A549 (cell line): ENCODE data around the gene SRD5A2. TPM values are rescaled to one million over a fixed set of nuclear protein-coding genes. Genes with fewer than 3 reads are reported as not detected.
A peak's percentile ranks its signal among the peaks of the same experiment; 100 is the strongest.

Experiments used
- ATAC-seq, 2 experiments: fragments of 200-7000 bp in 1 of 2; fragments of >200 bp in 1 of 2; cut with Nextera tagmentation in 1 of 2; cut with Tn5 transposase in 1 of 2; 3 replicates each; pipeline versions ENCODE4 v1.8.0 to v1.9.1; 2018 to 2020; ENCODE audit warnings: mild to moderate bottlenecking in 1 of 2, moderate library complexity in 1 of 2
- CTCF ChIA-PET: fragments of 300-600 bp; sonication (Branson Sonifier 250); formaldehyde crosslinking; extraction: SDS; loops from one replicate; lab custom pipeline; 2021; ENCODE audit warnings: antibody characterized with exemption, inconsistent platforms; lab: Yijun Ruan, JAX
- POLR2A ChIA-PET: fragments of 350-600 bp; formaldehyde crosslinking; extraction: SDS; loops from one replicate; lab custom pipeline; 2021; ENCODE audit warnings: antibody characterized with exemption, inconsistent platforms; lab: Yijun Ruan, JAX
- DNase-seq, 2 experiments: peaks; one replicate each; pipeline versions ENCODE4 v3.0.0 to v3.0.0-alpha.2; 2011 to 2016; ENCODE audit warnings: low read depth in 1 of 2, low spot score in 1 of 2
- FAIRE-seq: peaks from 2 replicates; lab custom pipeline; 2011; peaks lifted over from hg19 to GRCh38; lab: Jason Lieb, UNC
- H3K27ac ChIP-seq, 2 experiments: fragments of >200 bp; sonication (Bioruptor Twin); formaldehyde crosslinking; 3 replicates each; pipeline ENCODE4 v1.5.1; 2016 to 2017
- H3K4me1 ChIP-seq: fragments of >200 bp; sonication (Bioruptor Twin); formaldehyde crosslinking; 3 replicates; pipeline ENCODE4 v1.6.1; 2016
- H3K4me2 ChIP-seq: fragments of >200 bp; sonication (Bioruptor Twin); formaldehyde crosslinking; 3 replicates; pipeline ENCODE4 v1.6.1; 2016
- H3K4me3 ChIP-seq: fragments of >200 bp; sonication (Bioruptor Twin); formaldehyde crosslinking; 3 replicates; pipeline ENCODE4 v1.5.1; 2016
- H3K9me3 ChIP-seq: fragments of >200 bp; sonication (Bioruptor Twin); formaldehyde crosslinking; 3 replicates; pipeline ENCODE4 v1.6.1; 2016
- CBX2 ChIP-seq: fragments of 200-600 bp; sonication (generic); IDR thresholded peaks from 2 replicates; pipeline ENCODE4 v1.6.1; 2016; ENCODE audit warnings: low read depth, mild to moderate bottlenecking, borderline replicate concordance
- CEBPB ChIP-seq, 2 experiments: fragments of >200 bp in 1 of 2; sonication (Bioruptor Twin) in 1 of 2; formaldehyde crosslinking in 1 of 2; IDR thresholded peaks; 2 replicates each; pipeline ENCODE4 v1.6.1; 2012 to 2016
- CHD2 ChIP-seq: fragments of 150-350 bp; IDR thresholded peaks from 2 replicates; pipeline ENCODE4 v1.6.1; 2014; ENCODE audit warnings: low read length; ENCODE audit not compliant: partially characterized antibody
- CHD4 ChIP-seq: fragments of 200-600 bp; sonication (generic); IDR thresholded peaks from 2 replicates; pipeline ENCODE4 v1.6.1; 2016; ENCODE audit warnings: antibody characterized with exemption, mild to moderate bottlenecking, borderline replicate concordance
- EP300 ChIP-seq, 2 experiments: fragments of >200 bp; sonication (Bioruptor Twin); formaldehyde crosslinking; IDR thresholded peaks; 2 replicates in 1 of 2; 3 replicates in 1 of 2; pipeline ENCODE4 v1.6.1; 2016 to 2017
- FOSL2 ChIP-seq, 2 experiments: fragments of 450-650 bp in 1 of 2; fragments of >200 bp in 1 of 2; sonication (Bioruptor Twin) in 1 of 2; formaldehyde crosslinking; IDR thresholded peaks; 2 replicates each; pipeline versions ENCODE4 v1.5.0 to v1.6.1; 2016 to 2020; ENCODE audit warnings: mild to moderate bottlenecking in 1 of 2, moderate library complexity in 1 of 2
- FOXS1 ChIP-seq: fragments of 250-450 bp; sonication (Bioruptor Pico); IDR thresholded peaks from 2 replicates; pipeline ENCODE4 v1.5.0; 2020; ENCODE audit warnings: mild to moderate bottlenecking, moderate library complexity
- GATA3 ChIP-seq: IDR thresholded peaks from 2 replicates; pipeline ENCODE4 v1.6.1; 2012; ENCODE audit warnings: borderline replicate concordance
- HOXB5 ChIP-seq: fragments of 250-450 bp; sonication (Bioruptor Pico); IDR thresholded peaks from 2 replicates; pipeline ENCODE4 v1.5.0; 2020; ENCODE audit warnings: mild to moderate bottlenecking, moderate library complexity
- JUN ChIP-seq, 2 experiments: fragments of >200 bp; sonication (Bioruptor Twin); formaldehyde crosslinking; IDR thresholded peaks; 2 replicates in 1 of 2; 3 replicates in 1 of 2; pipeline ENCODE4 v1.6.1; 2016 to 2017
- JUNB ChIP-seq: fragments of >200 bp; sonication (Bioruptor Twin); formaldehyde crosslinking; IDR thresholded peaks from 2 replicates; pipeline ENCODE4 v1.6.1; 2016
- KDM1A ChIP-seq: fragments of 200-600 bp; sonication (generic); IDR thresholded peaks from 2 replicates; pipeline ENCODE4 v1.6.1; 2016; ENCODE audit warnings: low read depth, mild to moderate bottlenecking
- MAFK ChIP-seq: fragments of 450-650 bp; IDR thresholded peaks from 2 replicates; pipeline ENCODE4 v1.6.1; 2014; ENCODE audit not compliant: partially characterized antibody
- NFE2L2 ChIP-seq: fragments of 150-350 bp; conservative IDR thresholded peaks from 2 replicates; pipeline ENCODE4 v1.6.1; 2014; ENCODE audit warnings: low read length
- NPAS2 ChIP-seq: fragments of 250-450 bp; sonication (Bioruptor Pico); IDR thresholded peaks from 2 replicates; pipeline ENCODE4 v1.8.0; 2022; ENCODE audit warnings: mild to moderate bottlenecking, moderate library complexity, borderline replicate concordance
- RAD21 ChIP-seq, 2 experiments: fragments of >200 bp in 1 of 2; sonication (Bioruptor Twin) in 1 of 2; formaldehyde crosslinking in 1 of 2; IDR thresholded peaks in 1 of 2; conservative IDR thresholded peaks in 1 of 2; 2 replicates in 1 of 2; 3 replicates in 1 of 2; pipeline ENCODE4 v1.6.1; 2012 to 2018; ENCODE audit warnings: inconsistent platforms in 1 of 2
- RARB ChIP-seq: fragments of 250-450 bp; sonication (Bioruptor Pico); IDR thresholded peaks from 2 replicates; pipeline ENCODE4 v1.8.0; 2021; ENCODE audit warnings: mild to moderate bottlenecking, moderate library complexity
- RFX5 ChIP-seq: fragments of 450-650 bp; IDR thresholded peaks from 2 replicates; pipeline ENCODE4 v1.7.1; 2014; ENCODE audit warnings: antibody characterized with exemption, mild to moderate bottlenecking, moderate library complexity
- RNF2 ChIP-seq: fragments of 200-600 bp; sonication (generic); IDR thresholded peaks from 2 replicates; pipeline ENCODE4 v1.6.1; 2016; ENCODE audit warnings: low read depth, mild to moderate bottlenecking, antibody characterized with exemption, moderate library complexity, borderline replicate concordance
- ZFP36 ChIP-seq: fragments of 450-650 bp; IDR thresholded peaks from 2 replicates; pipeline ENCODE4 v1.6.1; 2014; ENCODE audit warnings: borderline replicate concordance; ENCODE audit not compliant: partially characterized antibody
- ZSCAN20 ChIP-seq: fragments of 250-450 bp; sonication (Bioruptor Pico); IDR thresholded peaks from 2 replicates; pipeline ENCODE4 v1.8.0; 2022; ENCODE audit warnings: mild to moderate bottlenecking, moderate library complexity
- whole genome bisulfite sequencing: methylation state at CpG from one replicate; pipeline ENCODE4 v1.1.6; 2017; ENCODE audit errors: missing lambda C conversion rate; 5-methylcytosine and 5-hydroxymethylcytosine counted together
- polyA plus RNA-seq, 4 experiments: library from polyadenylated mRNA; depleted of rRNA in 3 of 4; stranded (reverse); fragments of >200 nt; fragmentation: RNase III in 1 of 4; extraction: RNeasy Plus Mini Kit Qiagen cat#74134 plus additional on column Dnase treatment in 1 of 4; gene quantifications; 2 replicates in 3 of 4; 3 replicates in 1 of 4; pipeline ENCODE4 v1.2.3, GENCODE V29; 2011 to 2017
- TF ChIP-seq, protein P1 (sequence below): fragments of >200 bp; sonication (Bioruptor Twin); formaldehyde crosslinking; IDR thresholded peaks from 2 replicates; pipeline ENCODE4 v1.6.1; 2016
- TF ChIP-seq, protein P2 (sequence below): fragments of >200 bp; sonication (Bioruptor Twin); formaldehyde crosslinking; IDR thresholded peaks from 3 replicates; pipeline ENCODE4 v1.6.1; 2016
- TF ChIP-seq, protein P3 (sequence below): IDR thresholded peaks from 2 replicates; pipeline ENCODE4 v1.6.1; 2012
- TF ChIP-seq, protein P4 (sequence below): fragments of 250-450 bp; sonication (Bioruptor Pico); IDR thresholded peaks from 2 replicates; pipeline ENCODE4 v1.5.0; 2020; ENCODE audit warnings: low read depth, mild to moderate bottlenecking, moderate library complexity

The SRD5A2 gene
- polyA plus RNA-seq, 2 of the 4 experiments (the other 2 are of a cell fraction), result 0.08 TPM; not detected in 1

DNA sequence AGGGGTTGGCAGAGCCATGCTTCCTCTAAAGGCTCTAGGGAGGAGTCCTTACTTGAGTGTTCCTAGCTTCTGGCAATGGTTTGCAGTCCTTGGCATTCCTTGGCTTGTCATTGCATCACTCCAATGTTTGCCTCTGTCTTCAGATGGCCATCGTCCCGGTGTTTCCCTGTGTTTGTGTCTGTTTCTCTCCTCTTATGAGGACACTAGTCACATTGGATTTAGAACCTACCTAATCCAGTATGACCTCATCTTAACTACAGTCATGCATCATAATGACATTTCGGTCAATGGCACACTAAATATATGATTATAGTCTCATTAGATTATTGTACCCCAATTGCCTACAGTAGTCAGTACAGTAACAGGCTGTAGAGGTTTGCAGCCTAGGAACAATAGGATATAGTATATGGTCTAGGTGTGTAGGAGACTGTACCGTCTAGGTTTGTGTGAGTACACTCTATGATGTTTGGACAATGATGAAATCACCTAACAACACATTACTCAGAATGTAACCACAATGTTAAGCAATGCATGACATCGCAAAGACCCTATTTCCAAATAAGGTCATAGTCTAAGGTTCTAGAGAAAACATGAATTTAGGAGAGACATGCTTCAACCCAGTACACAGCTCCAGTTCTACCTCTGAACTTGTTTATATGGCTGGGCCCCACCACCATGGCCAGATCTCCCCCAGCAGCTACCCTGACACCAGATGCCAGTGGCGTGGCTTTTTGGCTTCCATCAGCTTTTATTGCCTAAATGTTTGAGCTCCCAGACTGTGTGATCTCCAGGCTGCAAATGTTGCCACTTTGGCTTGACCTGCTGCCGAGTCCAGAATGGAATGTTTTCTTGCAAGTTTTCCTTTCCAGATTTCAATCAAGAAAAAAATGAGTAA is 22.1 kb downstream of the SRD5A2 start:
- DNase-seq (peak in 1 of 2 experiments; percentile 92), ATAC-seq (peak; percentile 90 to 94), FAIRE-seq (peak; percentile 73)
- H3K4me1 ChIP-seq, result peaks cover 31% of the 10 kb centered on the region
- peak overlapping the region; percentile 77 to 83 for H3K27ac ChIP-seq
- WGBS, result 6% methylated on average over 7 of the region's 7 CpGs
- CTCF ChIA-PET, result no interaction called here
- TF ChIP-seq, protein P1, sequence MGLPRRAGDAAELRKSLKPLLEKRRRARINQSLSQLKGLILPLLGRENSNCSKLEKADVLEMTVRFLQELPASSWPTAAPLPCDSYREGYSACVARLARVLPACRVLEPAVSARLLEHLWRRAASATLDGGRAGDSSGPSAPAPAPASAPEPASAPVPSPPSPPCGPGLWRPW, result peak; percentile 97
- no peak for TF ChIP-seq CBX2
- TF ChIP-seq ZSCAN20, result no peak
- peak; percentile 82 for TF ChIP-seq JUNB
- peak; percentile 91 for TF ChIP-seq HOXB5 (CRISPR knock-in tag)
- peak; percentile 67 for TF ChIP-seq FOSL2 (IDR thresholded peaks at IDR 0.05)
- peak; percentile 93 for TF ChIP-seq FOSL2 (CRISPR knock-in tag; IDR thresholded peaks at IDR 0.05)
- TF ChIP-seq GATA3, result peak; percentile 74
- TF ChIP-seq, protein P2, sequence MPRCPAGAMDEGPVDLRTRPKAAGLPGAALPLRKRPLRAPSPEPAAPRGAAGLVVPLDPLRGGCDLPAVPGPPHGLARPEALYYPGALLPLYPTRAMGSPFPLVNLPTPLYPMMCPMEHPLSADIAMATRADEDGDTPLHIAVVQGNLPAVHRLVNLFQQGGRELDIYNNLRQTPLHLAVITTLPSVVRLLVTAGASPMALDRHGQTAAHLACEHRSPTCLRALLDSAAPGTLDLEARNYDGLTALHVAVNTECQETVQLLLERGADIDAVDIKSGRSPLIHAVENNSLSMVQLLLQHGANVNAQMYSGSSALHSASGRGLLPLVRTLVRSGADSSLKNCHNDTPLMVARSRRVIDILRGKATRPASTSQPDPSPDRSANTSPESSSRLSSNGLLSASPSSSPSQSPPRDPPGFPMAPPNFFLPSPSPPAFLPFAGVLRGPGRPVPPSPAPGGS, result peak; percentile 73; the same call in 1 of the 3 replicates
- TF ChIP-seq RFX5, result peak; percentile 75; the same call in 1 of the 2 replicates
- TF ChIP-seq FOXS1 (CRISPR knock-in tag), result no peak
- TF ChIP-seq EP300 (IDR thresholded peaks at IDR 0.05), result peak; percentile 52 to 68; a peak in 3 of 5 replicates
- TF ChIP-seq ZFP36, result peak; percentile 69
- peak; percentile 95 to 97 for TF ChIP-seq CEBPB (IDR thresholded peaks at IDR 0.05)
- peak in 1 of 2 experiments; percentile 21; a peak in 1 of 5 replicates for TF ChIP-seq RAD21 (conservative IDR thresholded peaks at IDR 0.05 in 1 of 2, IDR thresholded peaks at IDR 0.05 in 1 of 2)
- TF ChIP-seq CHD2, result no peak
- TF ChIP-seq, protein P3, sequence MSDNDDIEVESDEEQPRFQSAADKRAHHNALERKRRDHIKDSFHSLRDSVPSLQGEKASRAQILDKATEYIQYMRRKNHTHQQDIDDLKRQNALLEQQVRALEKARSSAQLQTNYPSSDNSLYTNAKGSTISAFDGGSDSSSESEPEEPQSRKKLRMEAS, result peak; percentile 66
- TF ChIP-seq RNF2, result no peak
- peak; percentile 33 for TF ChIP-seq MAFK
- TF ChIP-seq NFE2L2, result peak; percentile 69
- TF ChIP-seq JUN (IDR thresholded peaks at IDR 0.05), result peak; percentile 82 to 91
- TF ChIP-seq, protein P4, sequence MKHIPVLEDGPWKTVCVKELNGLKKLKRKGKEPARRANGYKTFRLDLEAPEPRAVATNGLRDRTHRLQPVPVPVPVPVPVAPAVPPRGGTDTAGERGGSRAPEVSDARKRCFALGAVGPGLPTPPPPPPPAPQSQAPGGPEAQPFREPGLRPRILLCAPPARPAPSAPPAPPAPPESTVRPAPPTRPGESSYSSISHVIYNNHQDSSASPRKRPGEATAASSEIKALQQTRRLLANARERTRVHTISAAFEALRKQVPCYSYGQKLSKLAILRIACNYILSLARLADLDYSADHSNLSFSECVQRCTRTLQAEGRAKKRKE (CRISPR knock-in tag), result peak; percentile 45; the same call in 1 of the 2 replicates
- POLR2A ChIA-PET, result no interaction called here
- H3K4me2 ChIP-seq, result peak overlapping the region; percentile 54
- no peak overlapping the region for H3K4me3 ChIP-seq
- peaks cover 20% of the 10 kb centered on the region; the same call in 2 of the 3 replicates for H3K9me3 ChIP-seq

DNA sequence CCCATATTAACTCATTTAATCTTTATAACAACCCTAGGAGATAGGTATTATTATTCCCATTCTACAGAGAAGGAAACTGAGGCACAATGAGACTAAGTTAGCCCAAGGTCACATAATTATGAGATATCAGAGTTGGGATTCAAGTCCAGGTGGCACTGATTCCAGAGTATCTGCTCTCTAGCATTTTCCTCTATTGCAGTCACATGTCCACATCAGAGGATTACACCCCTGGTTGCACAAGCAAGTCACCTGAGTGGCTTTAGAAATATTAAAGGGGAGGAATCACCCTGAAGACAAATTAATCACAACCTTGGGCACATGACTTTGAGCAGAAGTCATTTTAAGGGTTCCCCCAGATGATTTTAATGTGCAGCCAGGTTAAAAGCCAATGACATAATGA is 23.8 kb downstream of the SRD5A2 start:
- Histone ChIP-seq H3K4me3 (no peak overlapping the region), H3K9me3 (peaks cover 36% of the 10 kb centered on the region; the same call in 2 of the 3 replicates)
- no peak for ATAC-seq
- CTCF ChIA-PET, result interaction anchor here (0.9 to 1.3 kb wide), 2 partner anchors 21 to 33 kb away, joined by 3 to 4 read pairs; no protein-coding TSS in a partner anchor
- TF ChIP-seq ZSCAN20 (no peak), RARB (CRISPR knock-in tag) (no peak), NPAS2 (CRISPR knock-in tag) (no peak), NFE2L2 (no peak), KDM1A (no peak), CHD4 (no peak)
- TF ChIP-seq, all 56 proteins: peak for 0
- Histone ChIP-seq H3K4me2 (no peak overlapping the region), H3K27ac (peak overlapping the region; percentile 77 to 83; a peak in 2 of 6 replicates), H3K4me1 (peaks cover 21% of the 10 kb centered on the region)
- peak; percentile 18 for FAIRE-seq
- POLR2A ChIA-PET, result no interaction called here
- DNase-seq, result no peak
